Measurements from ENCODE around the gene ZSCAN26.

DNA sequence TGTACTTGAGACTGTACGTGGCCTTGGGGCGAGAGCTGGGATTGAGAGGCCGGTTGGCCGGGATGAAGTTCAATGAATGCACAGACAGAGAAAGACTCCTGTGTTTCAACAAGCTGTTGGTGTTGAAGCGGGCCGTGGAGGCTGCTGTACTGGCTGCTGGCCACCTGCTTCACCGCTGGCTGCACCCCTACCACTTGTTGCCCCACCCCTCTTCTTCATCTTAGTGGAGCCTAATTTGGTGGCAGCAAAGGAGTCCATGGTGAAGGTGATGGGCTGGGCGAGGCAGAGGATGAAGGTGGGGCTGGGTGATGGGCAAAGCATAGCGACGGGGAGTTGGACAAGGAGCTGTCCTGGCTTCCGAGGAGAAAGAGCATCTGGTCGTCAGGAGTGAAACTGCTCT, 49.1 kb upstream of the ZSCAN26 start:
- TF ChIP-seq, protein P1, sequence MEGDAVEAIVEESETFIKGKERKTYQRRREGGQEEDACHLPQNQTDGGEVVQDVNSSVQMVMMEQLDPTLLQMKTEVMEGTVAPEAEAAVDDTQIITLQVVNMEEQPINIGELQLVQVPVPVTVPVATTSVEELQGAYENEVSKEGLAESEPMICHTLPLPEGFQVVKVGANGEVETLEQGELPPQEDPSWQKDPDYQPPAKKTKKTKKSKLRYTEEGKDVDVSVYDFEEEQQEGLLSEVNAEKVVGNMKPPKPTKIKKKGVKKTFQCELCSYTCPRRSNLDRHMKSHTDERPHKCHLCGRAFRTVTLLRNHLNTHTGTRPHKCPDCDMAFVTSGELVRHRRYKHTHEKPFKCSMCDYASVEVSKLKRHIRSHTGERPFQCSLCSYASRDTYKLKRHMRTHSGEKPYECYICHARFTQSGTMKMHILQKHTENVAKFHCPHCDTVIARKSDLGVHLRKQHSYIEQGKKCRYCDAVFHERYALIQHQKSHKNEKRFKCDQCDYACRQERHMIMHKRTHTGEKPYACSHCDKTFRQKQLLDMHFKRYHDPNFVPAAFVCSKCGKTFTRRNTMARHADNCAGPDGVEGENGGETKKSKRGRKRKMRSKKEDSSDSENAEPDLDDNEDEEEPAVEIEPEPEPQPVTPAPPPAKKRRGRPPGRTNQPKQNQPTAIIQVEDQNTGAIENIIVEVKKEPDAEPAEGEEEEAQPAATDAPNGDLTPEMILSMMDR (conservative IDR thresholded peaks at IDR 0.05) = no peak
- TF ChIP-seq ZFX (IDR thresholded peaks at IDR 0.05) = no peak
